CD4-positive, alpha-beta T cell treated with Interleukin-17A for 4 hours (primary cell): ENCODE data around the gene MAN1A1.
A peak's percentile ranks its signal among the peaks of the same experiment; 100 is the strongest.

Source experiments
- DNase-seq: peaks from one replicate; pipeline ENCODE4 v3.0.0-alpha.2; 2020; ENCODE audit warnings: mixed read lengths

Gene MAN1A1

GRCh38 chr6:119137194-119138072, 212.1 kb downstream of the MAN1A1 start:
- DNase-seq = no peak

GRCh38 chr6:119134752-119135151, 214.8 kb downstream of the MAN1A1 start:
- no peak for DNase-seq

- no peak for DNase-seq
These were observed 216.2 kb downstream of the MAN1A1 start for GRCh38 chr6:119133400-119133799.

GRCh38 chr6:119132261-119132981, 217.1 kb downstream of the MAN1A1 start:
- DNase-seq = no peak

- no peak for DNase-seq
These were observed 219.5 kb downstream of the MAN1A1 start for GRCh38 chr6:119129968-119130484.

GRCh38 chr6:119129148-119129967, 220.2 kb downstream of the MAN1A1 start:
- DNase-seq = peak; percentile 14

GRCh38 chr6:119128252-119128912, 221.2 kb downstream of the MAN1A1 start:
- DNase-seq = no peak

GRCh38 chr6:119127627-119128026, 221.9 kb downstream of the MAN1A1 start:
- no peak for DNase-seq
